Measurements from ENCODE around the gene TMEM127. TPM values are rescaled to one million over a fixed set of nuclear protein-coding genes. Genes with fewer than 3 reads are reported as not detected.
"Not testable (repeated sequence)": the region's sequence is repeated elsewhere in the genome, so short reads cannot be mapped to it uniquely, and the experiment has no call there.

The TMEM127 gene, protein sequence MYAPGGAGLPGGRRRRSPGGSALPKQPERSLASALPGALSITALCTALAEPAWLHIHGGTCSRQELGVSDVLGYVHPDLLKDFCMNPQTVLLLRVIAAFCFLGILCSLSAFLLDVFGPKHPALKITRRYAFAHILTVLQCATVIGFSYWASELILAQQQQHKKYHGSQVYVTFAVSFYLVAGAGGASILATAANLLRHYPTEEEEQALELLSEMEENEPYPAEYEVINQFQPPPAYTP
- 29.1 TPM for total RNA-seq

DNA sequence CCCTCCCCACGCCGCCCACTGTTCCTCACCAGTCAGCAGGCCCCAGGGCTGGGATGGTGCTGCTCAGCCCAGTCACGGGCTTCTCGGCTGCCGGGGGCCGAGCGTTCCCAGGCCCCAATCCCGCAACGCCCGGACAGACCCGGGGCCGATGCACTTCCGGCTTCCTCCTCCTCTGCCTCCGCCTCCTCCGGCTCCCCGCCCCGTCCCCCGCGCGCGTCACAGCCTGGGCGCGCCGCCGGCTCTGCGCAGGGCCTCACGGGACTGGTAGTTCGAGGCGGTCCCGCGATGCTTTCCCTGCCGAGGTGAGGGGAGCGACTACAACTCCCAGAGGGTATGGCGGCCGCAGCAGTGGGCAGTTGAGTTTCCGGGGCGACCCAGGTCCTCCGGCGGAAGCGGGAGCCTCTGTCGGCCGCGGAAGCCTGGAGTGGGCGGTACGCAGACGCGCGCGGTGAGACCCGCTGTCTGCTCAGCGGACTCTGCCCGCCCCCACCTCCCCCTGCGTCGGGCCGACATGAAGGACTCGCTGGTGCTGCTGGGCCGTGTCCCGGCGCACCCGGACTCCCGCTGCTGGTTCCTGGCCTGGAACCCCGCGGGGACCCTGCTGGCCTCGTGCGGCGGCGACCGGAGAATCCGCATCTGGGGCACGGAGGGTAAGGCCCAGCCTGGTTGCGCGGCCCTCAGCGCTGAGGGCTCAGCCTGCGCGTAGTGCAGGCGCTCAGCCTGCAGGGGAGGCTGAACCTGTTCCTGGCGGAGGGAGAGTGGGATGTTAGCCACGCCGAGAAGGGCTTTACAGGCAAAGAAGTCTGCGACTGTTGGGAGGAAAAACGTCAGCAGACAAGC is at the start of gene TMEM127, which contains the start of gene CIAO1:
Gene TMEM127, minus strand, starts transcription at position 158 of the 840 bp plus-strand sequence. CDS start 616 bp downstream, outside the sequence.
Gene CIAO1, plus strand, starts transcription at position 386 of the 840 bp plus-strand sequence. Its CDS starts 126 bp downstream, at position 512.
- peak; percentile 91 to 98 (median 97) for DNase-seq (ENCODE audit: low read depth in 2 of 3, low spot score in 2 of 3)

DNA sequence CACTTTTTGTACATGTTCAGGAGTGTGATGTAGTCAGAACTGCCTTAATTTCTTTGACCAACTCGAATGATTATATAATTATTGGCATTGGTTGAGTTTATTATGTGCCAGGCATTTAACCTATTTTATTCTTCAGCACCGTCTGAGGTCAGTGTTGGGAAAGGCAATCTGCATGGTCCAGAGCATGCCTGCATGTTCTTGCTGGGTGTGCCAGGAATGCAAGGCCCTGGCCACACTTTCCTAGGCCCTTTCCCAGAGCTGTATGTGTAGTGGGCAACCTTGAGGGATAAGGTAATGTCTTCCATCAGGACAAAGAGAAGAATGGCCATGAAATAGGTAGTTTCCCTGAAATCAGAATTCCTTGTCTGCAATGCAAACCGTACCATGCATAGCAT is 49.2 kb upstream of the TMEM127 start:
- DNase-seq (ENCODE audit: low read depth in 2 of 3, low spot score in 2 of 3) = no peak

DNA sequence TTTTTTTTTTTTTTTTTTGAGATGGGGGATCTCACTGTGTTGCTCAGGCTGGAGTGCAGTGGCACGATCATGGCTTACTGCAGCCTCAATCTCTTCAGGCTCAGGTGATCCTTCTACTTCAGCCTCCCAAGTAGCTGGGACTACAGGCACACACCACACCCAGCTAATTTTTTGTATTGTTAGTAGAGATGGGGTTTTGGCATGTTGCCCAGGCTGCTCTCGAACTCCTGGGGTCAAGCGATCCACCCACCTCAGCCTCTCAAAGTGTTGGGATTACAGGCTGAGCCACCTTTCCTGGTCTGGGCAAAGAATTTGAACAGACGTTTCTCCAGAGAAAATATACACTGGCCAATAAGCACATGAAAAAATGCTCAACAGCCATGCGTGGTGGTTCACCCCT is 42.5 kb upstream of the TMEM127 start:
- no peak for DNase-seq (ENCODE audit: low read depth in 2 of 3, low spot score in 2 of 3)

DNA sequence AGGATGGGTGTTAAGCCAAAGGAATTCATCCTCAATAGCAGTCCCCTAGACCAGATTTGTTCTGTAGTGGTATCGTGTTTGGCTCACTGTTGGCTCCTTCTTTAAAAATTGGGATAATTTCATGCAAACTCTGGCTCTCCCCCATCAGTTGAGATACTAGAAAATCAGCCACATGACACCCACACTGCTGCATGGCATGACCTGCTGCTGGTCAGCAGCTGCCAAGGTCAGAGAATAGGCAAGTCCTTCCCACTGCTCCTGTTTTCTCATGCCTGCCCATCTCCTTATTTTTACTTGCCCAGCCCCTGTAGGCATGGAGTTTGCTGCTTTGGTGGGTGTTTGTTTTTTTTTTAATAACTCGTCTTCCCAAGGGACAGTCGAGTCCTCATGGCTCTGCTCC is 40.6 kb upstream of the TMEM127 start:
- DNase-seq (ENCODE audit: low read depth in 2 of 3, low spot score in 2 of 3) = no peak

DNA sequence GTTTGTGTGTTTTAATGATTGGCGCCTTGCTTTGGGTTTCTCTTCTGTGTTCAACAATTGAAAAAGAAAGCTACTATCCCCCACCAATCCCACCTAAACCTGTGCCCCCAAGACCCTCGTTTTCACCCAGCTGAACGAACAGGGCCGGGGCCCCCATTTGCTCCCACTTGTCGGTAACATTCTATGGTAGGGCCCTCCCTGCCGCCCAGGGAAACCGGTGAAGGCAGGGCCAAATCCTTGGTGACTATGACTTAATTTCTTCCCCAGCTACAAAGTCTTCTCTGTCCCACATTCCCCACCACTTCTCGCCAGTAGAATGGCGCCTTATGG is 40.1 kb upstream of the TMEM127 start:
- no peak for DNase-seq (ENCODE audit: low read depth in 2 of 3, low spot score in 2 of 3)

DNA sequence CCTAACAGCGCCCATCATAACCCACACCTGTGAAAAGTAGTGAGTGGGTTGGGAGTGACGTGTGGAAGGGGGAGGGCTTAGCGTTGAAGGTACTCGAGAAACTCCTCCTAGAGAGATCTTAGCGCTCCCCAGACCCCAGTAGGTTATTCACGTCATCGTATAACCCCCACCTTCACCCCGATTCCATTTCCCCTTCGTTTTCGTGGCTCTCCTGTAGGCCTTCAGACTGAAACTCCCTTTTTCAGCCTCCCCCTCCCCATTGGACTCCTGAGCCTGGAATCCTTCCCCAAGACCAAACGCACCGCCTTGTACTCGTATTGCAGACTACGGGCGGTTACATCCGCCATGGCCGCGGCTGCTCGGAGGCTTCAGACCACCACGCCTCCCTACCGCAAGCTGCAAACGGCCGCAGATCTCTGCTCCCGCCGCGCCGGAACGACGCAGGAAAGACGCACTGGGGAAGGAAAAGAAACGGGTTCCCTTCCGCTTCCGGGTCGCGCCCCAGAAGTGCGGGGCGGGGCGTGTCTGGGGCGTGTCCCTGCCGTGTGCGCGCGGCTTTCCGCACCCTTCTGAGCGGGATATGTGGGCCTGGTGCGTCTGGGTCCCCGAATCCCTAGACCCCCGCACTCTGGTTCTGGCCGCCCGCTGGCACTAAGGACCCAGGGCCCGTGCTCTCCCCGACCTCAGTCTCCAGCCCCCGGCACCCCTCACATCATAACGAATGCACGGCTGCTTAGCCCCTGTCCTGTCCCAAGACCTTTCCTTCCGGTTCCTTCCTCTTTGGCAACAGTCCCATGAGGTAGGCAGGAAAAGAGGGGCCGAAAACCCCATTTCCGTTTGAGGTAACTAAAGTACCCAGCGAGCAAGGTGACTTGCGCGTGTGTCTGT is 39.5 kb upstream of the TMEM127 start, which contains the start of gene SNRNP200:
Gene SNRNP200, minus strand, starts transcription at position 456 of the 888 bp plus-strand sequence. Its CDS starts 109 bp downstream, at position 347.
- DNase-seq (ENCODE audit: low read depth in 2 of 3, low spot score in 2 of 3) = peak; percentile 86 to 89 (median 87)

DNA sequence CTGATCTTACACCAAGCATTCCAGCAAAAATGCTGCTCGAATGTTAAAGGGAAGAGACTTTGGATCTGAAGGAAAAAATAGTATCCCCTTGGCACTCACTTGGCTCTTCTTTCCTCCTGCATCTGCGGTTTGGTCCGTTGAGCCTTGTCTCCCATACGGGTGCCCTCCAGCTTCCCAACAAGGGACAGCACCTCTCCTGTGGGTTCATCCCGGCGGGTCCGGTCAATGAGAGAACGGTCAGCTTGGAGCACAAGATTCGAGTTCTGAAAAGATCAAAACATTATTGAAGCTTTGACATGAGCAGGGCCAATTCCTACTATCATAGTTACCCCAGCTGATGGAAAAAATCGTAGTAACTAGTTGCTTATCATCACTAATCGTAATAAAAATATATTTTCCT is 38.8 kb upstream of the TMEM127 start:
- no peak for DNase-seq (ENCODE audit: low read depth in 2 of 3, low spot score in 2 of 3)

DNA sequence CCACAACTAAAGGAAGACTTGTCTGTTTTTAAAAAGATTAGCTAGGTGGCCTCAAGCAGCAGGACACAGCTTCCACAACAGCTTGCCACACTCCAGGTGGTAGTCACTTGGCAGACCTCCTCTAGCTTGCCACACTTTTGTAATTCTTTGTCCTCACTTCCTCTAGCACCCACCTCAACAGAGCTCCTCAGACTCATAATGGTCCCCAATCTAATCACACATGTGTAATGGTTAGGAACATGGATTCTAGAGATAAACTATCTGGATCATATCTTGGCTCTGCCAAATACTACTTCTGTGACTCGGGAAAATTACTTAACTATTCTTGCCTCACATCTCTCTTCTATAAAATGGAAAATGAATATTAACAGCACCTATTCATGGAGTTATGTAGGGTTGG is 36.1 kb upstream of the TMEM127 start:
- DNase-seq (ENCODE audit: low read depth in 2 of 3, low spot score in 2 of 3) = no peak

DNA sequence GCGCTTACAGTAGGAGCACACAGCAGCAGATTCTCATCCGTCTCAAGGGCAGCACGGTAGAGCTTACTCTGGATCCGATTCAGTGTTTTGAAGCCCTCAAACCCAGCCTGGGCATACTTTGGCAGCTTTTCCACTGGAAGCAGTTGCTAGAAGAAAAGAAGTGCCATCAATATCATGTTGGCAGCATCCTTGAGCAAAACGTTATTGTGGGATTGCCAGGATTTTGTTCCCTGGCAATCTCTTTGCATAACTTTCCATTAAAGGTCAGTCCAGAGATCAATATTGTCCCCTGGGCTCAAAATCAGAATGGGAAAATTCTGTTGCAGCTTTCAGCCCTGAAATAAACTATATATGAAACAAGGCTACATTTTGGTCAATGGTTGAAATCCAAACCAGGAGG is 31.1 kb upstream of the TMEM127 start:
- DNase-seq (ENCODE audit: low read depth in 2 of 3, low spot score in 2 of 3) = no peak

DNA sequence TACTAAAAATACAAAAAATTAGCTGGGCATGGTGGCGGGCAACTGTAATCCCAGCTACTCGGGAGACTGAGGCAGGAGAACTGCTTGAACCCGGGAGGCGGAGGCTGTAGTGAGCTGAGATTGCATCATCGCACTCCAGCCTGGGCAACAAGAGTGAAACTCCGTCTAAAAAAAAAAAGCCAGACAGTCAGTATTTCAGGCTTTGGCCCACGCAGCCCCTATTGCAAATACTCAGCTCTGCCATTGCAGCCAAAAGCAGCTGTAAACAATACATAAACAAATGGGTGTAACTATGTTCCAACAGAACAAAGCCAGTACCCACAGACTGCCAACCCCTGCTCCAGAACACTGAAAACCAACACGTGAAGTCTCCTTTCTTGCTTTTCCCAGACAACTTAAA is 28.5 kb upstream of the TMEM127 start:
- DNase-seq (ENCODE audit: low read depth in 2 of 3, low spot score in 2 of 3) = not testable (repeated sequence)

DNA sequence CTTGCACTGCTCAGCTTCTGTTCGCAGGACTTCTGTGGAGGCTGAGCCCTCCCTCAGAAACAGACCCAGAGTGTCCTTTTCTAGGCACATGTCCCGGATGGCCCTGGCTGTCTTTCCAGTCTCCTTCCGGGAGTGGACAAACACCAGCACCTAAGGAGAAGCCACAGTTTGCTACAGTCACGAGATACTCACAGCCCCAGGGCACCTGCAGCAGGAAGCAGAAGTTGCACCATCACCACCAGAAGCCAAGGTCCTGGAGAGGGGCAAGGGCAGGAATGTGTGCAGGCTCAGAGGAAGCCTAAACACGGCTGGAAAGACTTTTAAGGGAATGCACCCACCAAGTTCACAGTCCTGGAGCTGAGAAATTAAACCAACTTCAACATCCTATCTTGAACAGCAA is 26.0 kb upstream of the TMEM127 start:
- DNase-seq (ENCODE audit: low read depth in 2 of 3, low spot score in 2 of 3) = no peak

DNA sequence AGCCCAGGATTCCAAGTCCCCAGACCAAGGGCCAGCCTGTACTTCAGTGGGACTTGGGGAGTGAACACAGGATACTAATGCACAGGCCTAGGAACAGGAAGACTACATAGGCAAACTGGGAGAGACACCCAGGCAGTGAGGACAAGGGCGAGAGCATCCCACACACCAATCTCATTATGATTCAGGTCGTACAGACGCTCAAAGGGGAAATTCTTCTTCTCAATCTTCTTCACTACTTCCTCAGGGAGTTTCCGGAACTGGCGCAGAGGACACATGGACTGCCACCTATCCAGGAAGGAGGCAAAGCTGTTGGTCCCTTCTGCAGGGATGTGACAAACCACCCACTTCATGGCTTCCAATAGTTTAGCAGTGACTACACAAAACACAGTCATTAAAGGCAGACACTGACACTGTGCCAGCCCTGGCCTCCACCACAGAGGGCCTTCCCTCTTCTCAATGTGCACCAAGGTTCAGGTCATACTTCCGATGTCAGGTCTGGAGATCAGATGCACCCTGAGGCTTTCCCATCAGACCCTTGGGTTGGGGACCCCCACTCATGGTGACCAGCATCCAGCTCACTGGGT is 21.6 kb upstream of the TMEM127 start:
- no peak for DNase-seq (ENCODE audit: low read depth in 2 of 3, low spot score in 2 of 3)

DNA sequence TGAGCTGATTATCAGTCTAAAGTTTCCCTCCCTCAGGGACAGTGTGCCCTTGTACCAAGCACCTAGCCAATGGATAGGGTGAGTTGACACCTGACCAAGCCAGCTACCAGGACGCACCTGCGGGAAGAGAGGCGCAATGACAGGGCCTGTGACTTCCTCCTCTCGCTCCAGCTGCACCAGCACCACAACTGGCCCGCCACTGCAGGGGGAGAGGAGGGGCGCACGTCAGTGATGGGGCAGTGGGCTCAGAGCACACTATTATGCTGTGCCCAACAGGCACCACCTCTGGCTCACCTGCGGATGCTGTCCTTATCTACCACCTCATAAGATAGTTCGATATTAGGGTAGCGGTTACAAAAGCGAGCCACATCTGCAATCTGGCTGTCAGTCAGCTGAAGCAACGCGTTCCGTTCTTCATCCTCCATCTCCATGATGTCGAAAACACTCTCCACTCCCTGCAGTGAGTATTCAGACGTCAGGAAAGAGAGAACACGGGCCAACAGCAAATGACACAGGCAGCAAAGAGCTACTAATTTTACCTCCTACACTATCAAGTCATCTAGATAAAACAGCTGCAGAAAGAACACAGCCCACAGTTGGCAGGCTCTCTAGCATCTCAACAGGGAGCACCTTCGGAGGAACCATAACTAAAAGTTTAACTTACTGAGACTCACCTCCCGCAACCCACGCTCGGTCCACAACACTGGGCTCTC is 11.1 kb upstream of the TMEM127 start:
- no peak for DNase-seq (ENCODE audit: low read depth in 2 of 3, low spot score in 2 of 3)

DNA sequence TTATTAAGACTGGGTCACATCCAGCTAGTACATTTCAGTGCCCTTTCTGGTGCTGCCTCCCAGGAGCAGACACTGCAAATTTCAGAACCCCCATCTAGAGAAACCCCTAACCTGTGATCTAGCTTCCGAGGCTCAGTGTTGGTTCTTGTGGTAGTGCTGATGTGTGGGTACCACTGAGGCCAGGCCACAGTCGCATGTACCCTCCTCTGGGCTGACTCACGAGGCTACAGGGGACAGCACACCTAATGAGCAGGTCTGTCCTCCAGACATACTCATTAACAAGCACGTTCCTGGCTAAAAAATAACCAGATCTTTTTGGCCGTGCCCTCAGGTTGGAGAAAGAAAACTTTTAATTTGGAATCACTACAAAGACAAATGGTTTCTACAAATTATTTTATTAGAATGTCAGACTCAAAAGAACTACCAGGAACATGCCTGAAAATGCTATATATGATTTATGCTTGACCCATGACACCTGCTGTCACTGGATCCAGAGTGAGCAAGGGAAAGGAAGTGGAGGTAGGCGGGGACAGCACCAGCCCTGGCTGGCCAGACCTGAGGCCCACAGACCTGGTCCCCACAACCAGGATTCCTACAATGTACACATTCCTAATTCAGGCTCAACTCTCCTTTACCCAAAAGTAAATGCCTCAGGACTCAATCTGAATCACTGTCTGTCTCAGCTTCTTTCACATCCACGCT is 8.7 kb upstream of the TMEM127 start:
- DNase-seq (ENCODE audit: low read depth in 2 of 3, low spot score in 2 of 3) = no peak

DNA sequence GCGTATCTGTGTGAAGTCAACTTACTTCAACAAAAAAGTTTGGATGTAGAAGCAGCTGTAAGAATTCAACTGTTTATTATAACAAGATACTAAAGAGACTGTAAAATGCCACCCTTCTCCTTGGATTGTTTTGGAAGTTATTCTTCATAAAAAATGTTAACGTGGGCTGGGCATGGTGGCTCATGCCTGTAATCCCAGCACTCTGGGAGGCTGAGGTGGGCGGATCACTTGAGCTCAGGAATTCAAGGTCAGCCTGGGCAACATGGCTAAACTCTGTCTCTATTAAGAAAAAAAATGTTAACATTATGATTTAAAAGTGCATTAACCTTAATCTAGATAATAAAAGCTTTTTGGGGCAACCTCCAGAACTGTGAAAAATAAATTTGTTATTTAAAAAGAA is 8.0 kb upstream of the TMEM127 start:
- no peak for DNase-seq (ENCODE audit: low read depth in 2 of 3, low spot score in 2 of 3)

DNA sequence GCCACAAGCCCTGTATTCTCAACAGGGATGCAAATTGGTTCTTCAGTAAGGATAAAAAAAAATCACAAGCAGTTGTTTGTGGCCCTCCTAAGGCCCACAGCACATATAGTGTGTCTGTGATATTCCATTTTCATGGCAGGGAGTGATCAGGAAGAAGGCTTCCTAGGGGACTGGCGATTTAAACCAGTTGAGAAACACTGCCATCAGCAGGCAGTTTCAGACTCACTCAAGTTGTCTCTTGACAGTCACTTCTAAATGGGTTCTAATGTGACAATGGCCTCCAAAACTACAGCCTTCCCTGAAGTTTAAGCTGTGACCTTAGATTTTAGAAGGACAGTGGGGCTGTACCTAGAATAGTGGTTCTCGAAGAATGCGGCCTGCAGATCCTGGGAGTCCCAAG is 6.2 kb upstream of the TMEM127 start:
- DNase-seq (ENCODE audit: low read depth in 2 of 3, low spot score in 2 of 3) = no peak

DNA sequence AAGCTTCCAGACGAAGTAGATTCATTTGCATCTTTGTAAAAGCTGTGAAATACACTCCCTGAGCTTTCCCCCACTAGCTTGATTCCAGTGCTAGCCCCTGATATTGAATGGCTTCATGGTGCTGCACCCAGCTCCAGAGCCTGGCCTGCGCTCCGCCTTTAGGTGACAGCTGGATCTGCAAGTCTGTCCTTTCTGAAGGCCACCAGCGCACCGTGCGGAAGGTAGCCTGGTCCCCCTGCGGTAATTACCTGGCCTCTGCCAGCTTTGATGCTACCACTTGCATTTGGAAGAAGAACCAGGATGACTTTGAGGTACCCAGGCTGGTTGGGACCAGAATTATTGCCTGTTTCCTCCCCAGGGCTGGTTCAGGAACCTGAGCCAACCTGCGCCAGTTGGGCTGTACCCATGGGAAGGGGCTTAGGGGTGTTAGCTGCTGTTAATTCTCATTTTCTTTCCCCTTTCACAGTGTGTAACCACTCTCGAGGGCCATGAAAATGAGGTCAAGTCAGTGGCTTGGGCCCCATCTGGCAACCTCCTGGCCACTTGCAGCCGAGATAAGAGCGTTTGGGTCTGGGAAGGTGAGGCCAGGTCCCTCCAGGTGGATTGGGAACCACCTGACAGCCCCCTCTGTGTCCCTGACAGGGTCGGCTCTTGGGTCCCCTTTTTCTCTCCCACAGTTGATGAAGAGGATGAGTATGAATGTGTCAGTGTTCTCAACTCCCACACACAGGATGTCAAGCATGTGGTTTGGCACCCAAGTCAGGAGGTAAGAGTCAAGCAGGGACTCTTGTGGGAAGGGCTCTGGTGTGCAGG is 1.6 kb upstream of the TMEM127 start:
- peak in 2 of 3 donors; percentile 64 to 68 for DNase-seq (ENCODE audit: low read depth in 2 of 3, low spot score in 2 of 3)

DNA sequence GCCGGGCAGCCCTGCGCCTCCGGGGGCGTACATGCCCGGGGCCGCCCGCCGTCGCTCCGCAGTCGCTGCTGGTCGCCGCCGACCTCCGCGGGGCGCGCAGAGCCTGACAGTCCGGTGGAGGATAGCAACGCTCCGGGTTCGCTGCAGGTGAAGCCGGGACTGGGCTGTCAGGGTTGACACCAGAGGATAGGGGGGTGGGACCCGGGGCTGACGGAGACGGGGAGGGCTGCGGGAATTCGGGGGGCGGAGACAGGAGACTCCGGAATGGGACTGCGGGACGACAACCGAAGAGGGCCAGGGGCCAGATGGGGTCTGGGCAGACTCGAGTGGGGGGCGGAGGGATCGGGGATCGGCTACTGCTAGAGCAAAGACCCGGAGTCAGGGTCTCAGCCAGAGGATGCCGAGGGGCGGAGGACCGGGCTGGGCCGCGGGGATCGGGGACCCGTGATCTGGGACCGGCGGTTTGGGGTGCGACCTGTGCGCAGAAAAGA is 403 bp downstream of the TMEM127 start:
- no peak for DNase-seq (ENCODE audit: low read depth in 2 of 3, low spot score in 2 of 3)

Measured in hematopoietic multipotent progenitor cell (in vitro differentiated cells).